Measurements from ENCODE around the gene NFKB1.

Gene NFKB1

DNA sequence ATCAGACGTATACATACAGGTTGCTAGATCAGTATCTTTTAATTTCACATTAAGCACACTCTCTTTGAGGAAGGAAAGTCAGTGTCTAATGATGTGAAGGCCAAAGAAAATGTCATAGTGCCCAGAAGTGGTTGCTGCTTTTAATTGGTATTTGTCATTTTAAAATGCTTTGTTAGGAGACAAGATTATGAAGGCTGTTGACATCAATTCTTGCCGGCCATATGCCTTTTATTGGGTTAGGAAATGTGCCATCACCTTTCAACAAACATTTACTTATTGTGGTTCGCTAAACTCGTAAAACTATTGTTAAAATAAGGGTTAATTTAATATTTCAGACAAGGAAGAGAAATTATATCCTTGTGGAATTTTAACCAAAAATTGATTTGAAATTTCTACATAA lies 32.2 kb downstream of the NFKB1 start:
- no peak for DNase-seq

DNA sequence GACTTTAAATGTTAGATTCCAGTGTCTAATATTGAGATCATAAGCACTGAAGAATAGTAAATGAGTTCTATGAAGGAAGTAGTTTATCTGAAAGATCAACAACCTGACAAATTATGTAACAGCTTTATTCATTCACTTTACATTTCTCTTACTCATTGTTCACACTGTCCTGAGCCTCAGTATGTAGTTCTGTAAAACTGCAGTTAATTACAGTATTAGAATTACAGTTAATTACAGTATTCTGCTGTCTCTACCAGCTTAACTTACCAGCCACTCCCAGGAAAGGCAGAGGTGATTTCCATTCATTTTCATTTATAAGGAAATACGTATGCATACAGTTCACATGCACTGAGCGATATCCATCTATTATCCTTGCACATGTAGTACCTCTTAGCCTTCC lies 32.7 kb downstream of the NFKB1 start:
- no peak for DNase-seq

DNA sequence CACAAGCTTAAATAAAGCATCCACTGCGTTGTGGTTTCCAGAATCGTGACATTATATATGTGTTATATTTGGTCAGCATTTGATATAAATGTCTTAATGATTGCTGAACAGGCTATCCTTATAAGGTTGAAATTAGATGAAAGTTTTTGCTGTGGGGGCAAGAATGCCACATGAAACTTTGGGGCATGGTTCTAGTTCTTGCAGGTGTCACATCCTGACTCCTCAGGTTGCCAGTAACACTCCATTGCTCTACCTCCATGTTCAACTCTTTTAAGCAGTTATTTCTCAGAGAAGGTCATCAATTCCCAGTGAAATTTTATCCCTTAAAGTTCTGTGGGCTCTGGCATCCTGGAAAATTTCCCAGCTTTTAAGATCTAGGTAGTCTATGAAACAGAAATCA lies 33.7 kb downstream of the NFKB1 start:
- no peak for DNase-seq

DNA sequence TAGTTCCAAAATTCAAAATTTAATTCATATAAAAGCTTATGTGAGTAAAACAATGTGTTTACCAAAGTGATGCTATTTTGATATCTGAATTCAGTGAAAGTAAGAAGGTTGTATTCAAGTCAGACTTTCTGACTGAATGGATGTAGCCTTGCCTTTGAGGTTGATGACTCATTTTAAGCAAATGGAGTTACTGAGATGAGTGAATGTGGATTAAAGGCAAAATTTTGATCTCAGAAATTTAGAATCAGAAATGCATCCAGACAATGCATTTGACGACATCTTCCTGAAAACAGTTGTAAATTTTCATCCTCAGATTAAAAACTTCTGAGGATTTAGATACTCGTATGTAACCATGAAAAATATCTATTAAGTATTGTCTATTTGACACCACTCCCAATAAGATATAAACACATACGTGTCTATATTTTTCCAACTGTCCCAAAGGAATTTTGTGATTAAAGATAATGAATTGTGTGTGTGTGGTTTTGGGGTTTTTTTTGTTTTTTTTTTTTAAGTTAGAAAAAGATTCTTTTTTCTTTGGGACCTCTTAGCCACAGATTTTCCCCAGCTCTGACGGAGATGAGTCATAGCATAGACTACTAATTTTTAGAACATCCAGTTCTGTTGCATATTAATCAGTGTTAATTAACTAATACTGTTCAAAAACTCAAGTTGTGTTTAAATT lies 34.4 kb downstream of the NFKB1 start:
- DNase-seq, result peak in 1 of 5 experiments; percentile 84

DNA sequence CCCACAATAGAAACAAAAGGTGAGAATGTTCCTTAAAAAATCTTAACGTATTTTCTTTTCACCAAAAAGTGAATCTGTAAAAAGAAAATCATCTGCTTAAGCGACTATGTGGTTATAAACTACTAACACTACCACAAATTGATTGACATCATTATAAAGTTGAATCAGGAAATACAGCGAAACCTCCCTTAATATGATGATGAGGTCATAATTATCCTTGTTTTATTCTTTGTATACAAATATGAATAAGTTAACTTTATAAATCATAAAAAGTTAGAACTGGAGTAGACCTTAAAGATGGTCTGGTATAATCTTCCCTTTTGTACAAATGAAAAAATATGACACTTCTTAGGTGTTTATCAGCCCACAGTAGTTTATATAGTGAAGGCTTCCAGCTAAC lies 35.6 kb downstream of the NFKB1 start:
- DNase-seq, result no peak

DNA sequence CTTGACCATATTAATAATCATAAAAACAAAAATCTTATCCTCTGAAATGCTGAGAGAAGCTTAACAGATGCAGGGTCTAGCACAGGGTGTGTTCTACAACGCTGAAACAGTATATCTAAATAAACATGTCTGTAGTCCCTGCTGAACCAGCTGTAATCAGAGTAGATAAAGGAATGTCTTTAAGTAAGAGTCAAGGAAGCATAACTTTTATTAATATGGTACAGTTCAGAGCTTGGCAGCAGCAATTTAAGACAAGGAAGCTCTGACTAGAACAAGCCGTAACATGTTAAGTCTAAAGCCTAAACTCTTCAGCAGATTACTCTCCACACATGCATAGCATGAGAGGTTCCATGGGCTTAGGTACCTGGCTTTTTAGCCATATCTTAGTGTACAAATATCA lies 36.1 kb downstream of the NFKB1 start:
- no peak for DNase-seq

DNA sequence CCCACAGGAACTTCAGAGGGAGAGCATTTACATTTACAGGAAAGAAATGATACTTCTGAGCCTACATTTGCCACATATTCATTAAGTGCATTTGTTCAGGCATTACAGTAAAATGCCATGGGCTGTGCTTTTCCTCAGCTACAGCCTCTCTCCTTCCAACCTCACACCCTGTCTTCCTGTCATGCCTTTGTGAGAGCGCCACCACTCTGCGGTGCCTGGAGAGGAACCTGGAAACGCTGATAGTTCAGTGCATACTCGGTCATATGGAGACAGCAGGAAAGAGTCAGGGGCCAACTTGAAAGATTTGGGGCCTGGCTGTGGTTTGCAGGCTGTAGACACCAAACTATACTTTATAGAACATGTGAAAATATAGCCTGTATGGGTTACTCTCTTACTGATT lies 40.5 kb downstream of the NFKB1 start:
- no peak for DNase-seq

DNA sequence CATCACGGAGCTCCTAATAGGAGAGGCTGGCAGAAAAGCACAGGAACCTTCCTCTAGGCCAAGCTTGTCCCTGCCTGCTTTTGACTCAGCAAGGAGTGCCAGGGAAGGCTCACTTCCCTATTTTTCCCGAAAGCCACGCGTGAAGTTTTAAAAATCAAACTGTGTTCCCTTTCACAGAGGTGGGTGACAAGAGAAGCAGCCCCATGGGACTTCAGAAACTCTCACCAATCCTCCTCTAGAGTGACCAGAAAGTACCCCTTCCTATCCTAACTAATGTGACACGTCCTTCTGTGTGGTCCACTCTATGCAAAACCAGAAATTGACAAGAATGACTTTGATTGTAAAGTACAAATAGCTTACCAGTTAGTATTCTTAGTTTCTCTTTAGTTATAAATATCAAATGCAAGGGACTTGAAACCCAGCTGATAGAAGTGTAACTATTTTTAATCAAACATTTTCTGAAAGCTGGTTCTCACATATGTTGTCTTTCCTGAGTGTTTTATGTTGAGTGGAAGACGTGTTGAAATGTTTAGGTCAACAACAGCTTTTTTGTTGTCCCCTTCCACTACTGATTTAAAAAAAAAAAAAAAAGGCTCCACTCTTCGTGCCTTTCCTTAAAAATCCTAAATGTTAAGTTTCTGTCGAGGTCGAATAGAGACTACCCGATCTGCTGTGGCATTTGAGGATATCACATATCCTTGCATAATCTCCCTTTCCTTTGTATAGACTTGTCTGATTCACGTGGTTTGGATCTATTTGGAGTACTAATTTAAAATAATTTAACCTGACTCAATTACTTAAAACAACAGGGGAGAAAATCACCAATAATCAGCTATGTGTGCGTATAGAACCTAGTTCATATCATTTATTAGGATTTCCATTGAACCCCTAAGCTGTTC lies 42.1 kb downstream of the NFKB1 start:
- DNase-seq, result no peak

DNA sequence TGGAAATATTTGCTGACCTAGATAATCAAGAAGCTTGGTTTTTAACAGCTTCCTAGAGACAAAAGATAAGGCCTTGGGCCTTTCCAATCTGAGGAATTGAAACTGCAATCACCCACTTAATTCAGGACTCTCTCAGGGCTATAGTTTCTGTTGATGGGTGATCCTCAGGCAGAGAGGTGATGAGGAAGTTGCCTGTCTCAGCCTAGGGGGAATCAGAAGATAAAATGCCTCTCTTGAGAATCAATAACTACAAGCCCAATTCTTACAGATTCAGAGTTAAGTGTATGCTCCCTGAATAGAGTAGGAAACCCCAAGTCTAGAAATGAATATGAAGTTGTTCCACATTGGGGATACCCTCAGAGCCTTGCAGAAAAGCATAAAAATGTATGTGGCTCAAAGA lies 45.5 kb downstream of the NFKB1 start:
- no peak for DNase-seq

DNA sequence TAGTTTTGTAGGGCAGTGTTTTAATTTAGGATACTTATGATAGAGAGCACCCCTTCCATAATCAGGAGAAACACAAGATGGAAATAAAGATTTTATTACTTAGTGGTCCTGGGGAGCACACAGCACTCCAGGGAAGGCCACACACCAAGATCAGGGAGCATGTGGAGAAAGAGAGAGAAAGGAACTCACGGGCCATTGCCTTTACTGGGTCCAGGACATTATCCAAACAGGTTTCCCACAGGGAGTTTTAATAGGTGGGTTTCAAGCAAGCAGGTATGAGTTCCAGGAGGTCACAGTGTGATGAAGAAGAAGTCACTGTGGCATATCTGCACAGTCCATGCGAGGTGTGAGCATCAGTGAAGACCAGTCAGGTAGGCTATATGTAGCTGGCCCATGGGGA lies 46.8 kb downstream of the NFKB1 start:
- DNase-seq, result no peak

DNA sequence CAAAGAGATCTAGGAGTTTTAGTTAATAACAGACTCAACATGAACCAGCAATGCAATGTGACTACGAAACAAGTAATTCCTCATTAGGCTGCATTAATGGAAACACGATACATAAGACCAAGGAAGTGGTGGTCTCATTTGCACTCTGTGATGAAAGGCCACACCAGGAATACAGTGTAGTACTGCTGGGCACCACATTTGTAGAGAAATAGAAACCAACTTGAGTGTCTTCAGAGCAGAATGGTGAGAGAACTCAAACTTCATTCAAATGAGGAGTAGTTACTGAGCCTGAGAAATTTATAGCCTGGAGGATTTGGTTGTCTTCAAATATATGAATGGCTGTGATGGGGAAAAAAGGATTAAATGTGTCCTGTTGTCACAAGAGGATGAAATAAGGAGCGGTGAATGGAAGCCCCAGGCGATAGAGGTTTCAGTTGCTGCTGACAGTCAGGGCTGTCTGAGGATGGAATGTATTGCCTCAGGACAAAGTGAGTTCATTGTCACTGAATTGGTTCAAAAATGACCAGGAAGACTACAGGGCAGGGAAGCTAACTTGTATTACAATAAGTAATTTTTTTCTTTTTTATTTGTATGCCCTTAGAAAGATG lies 50.9 kb downstream of the NFKB1 start:
- no peak for DNase-seq

DNA sequence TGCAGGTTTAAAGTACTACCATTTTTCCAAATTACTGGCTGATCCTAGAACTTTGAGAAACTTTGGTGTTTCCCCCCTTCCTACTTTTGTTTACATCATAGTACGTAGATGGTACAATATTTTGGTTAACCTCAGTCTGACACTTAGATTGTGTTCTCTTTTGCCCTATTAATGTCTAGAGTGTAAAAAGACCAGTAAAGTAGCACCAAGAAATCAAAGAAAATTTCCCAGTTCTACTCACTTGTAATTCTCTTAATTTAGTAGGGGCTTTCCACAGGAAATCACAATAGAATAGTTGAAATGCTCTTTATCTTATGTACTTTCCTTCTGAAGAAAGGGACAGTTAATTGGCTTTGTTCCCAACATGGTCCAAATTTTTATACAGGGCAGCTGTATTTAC lies 51.6 kb downstream of the NFKB1 start:
- DNase-seq, result peak in 1 of 5 experiments; percentile 69

DNA sequence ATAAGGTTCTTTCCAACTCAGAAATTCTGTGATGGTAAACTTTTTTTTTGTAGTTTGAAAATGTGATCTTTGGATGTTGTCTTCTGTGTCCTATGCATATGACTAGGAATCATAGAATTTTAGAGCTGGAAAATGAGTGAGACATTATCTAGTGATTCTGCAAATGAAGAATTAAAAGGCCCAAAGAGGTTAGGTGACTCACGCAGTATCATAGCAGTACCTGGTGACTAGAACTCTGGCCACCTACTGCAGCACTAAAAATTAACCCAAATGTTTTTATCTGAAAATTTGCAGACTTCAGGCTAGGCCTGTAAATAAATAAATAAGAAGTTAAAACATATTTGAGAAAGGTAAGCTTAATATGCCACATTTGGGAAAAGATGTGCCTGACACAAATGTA lies 52.8 kb downstream of the NFKB1 start:
- no peak for DNase-seq

DNA sequence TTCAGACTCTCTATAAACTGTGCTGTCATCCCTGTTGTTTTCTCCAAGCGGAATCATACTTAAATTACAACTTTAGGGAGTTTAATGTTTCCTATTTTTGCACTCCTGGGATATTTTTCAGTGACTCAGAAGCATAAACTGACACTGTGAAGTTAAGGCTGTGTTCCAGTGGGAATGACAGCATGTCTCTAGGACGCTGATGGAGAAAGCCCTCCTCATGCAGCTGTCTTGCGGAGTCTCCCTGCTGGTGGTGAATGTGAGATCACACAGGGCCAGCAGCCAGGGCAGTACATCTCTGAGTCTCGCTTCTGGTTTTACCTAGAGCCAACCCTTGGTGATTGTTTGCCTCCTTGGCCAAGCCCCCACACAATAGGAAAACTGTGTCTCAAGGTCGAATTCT lies 53.3 kb downstream of the NFKB1 start:
- DNase-seq, result no peak

DNA sequence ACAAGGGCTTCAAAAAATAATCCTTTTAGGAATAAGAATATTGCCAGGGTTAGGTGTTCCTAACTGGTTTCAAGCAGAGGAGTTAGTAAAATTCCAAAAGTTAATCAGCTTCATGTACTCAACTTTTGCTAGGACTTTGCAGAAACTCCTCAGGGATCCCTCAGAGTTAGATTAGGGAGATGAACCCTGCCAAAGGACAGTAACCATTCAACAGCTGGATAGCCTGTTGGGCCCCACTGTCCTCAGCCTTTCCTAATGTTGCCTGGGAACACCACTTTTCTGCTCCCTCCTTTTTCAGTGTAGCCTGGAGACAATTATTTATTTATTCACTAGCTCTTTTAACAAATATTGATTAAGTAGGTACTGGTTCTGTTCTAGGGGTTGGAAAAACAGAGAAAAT lies 53.8 kb downstream of the NFKB1 start:
- no peak for DNase-seq

DNA sequence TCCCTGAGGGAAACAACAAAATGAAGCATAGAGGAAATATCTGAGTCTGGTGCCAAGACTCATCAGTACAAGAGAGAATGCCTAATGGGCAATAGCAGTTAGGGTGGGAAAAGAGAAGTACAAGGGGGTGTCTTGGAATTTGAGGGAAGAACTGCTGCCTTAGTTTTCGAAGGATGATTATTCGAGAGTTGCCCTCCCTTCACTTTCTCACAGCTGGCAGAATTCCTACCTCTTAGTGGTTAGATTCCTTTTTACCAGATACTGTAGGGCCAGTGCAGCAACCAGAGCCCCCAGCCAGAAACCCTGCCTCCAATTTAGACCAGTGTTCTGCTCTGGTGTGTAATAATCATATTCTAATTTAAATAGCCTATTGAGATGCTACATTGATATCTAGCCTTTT lies 56.5 kb downstream of the NFKB1 start:
- DNase-seq, result no peak

DNA sequence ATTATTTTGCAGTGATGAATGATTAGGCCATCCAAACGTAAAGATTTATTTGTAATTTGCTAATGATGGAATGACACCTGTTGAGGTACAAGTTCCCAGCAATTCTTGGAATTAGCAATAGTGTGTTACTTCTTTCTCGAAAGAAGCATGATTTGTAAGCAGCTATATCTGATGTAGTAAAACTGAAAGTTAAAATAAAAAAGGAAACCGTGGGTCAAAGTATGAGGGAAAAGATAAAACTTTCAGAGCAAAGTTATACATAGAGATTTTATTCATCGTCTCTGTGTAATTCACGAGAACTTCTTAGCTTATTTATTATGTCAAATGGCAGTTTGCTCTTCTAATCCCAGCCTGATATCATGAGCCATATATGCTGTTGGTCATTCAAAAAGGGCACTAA lies 59.0 kb downstream of the NFKB1 start:
- DNase-seq, result peak in 1 of 5 experiments; percentile 42

DNA sequence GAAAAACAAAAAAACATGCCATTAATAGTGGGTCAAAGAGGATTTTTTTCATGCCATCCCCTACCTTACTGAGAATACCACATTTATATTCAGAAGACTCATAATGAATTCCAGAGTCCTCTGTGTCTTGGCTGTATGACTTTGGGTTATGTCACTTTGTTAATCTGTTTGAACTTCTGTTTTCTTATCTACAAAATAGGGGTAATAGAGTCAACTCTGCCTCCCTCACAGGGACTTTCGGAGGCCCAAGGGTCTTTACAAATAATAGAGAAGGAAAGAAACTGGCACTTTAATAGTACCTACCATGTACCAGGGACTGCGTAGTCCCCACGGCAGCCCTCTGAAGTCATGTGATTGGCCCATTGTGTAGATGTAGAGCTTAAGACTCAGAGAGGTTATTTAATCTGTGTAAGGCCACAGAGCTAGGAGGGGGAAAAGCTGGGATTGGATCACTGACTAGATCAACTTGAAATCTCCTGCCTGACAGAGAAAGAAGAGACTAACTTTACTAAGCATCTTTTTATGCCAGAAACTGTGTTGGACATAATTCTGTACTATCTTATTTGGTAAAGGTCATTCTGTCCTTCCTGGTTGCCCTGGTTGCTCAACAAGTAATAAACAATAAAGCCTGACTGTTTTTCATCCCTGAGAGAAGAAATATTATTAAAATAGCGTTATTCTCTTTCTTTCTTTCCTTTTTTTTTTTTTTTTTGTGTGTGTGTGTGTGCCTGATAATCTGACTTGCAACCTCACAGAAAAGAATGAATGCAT lies 59.6 kb downstream of the NFKB1 start:
- no peak for DNase-seq

DNA sequence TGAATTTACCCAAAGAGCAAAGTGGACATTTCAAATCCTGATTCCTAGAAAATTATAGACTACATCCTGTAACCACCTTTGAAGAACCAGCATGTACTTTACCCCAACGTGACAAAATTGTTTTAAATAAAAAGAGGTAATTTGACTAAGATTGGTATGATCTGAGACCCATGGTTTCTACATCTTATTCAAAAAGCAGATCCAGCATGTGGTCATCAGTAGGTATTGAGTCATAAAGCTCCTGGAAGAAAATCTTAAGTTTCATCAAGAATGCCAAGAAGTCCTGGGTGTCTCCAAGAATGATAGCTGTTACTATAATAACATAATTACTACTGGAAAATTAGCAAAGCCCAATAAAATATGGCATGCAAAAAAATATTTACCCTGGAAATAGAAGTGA lies 61.8 kb downstream of the NFKB1 start:
- DNase-seq, result no peak

DNA sequence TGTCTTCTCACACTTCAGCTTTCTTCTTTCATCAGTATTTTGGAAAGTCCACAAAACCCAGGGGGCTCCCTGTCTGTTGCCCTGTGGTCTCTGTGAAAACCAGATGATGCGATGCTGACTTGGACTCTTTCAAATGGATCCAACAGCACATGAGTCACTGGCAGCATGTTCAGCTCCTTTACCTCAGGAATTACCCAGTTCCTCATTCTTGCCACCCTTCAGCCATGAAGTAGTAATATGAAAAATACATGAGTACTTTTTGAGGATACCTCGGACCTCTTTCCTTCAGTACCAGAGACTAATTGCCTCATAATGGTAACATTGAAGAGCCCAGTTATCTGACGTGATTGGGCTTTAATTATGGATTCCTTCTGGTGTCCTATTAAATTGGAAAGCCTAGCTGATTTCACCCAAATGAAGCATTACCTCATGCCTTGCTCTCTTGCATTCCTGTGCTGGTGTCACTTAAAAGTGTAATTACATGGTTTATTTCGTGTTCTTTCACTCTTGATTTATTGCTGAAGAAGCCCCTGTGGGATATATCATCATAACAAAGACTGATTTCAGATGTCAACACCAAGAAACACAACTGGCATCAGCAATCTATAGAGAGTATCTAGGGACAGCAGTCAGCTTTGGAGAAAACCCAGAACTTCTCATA lies 63.4 kb downstream of the NFKB1 start:
- no peak for DNase-seq

DNA sequence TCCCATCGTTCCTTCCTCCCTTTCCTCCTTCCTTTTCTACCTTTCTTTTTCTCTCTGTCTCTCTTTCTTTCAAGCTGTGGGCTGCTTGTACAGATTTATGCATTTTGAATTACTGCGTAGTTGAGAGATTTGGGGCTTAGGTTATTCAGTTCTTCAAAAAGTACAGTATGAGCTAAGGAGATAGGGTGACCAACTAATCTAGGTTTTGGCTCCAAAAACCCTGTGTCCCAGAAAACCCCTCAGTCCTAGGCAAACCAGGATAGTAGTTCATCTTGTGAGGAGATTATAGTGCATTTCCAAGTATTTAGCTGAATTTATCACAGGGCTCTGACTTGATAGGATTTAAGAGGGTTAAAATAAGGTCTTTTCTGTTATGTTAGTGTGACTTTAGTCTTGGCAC lies 64.5 kb downstream of the NFKB1 start:
- DNase-seq, result no peak

DNA sequence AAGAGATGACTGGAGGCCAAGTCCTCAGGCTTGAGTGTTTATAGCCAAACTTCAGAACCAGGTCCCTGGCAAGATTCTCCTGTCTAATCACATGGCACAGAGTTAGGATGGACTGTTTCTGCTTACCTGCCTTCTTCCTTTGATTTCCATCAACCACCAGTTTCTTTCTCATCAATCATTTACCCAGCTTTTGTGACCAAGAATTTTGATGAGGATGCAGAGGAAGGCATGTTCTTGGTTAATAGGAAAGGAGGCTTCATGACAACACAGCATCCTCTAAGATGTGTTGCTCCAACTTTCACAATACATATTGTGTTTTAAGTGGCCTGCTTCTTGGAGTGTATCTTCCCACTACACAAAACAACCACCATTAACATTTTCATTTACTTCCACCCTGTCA lies 65.3 kb downstream of the NFKB1 start:
- no peak for DNase-seq

DNA sequence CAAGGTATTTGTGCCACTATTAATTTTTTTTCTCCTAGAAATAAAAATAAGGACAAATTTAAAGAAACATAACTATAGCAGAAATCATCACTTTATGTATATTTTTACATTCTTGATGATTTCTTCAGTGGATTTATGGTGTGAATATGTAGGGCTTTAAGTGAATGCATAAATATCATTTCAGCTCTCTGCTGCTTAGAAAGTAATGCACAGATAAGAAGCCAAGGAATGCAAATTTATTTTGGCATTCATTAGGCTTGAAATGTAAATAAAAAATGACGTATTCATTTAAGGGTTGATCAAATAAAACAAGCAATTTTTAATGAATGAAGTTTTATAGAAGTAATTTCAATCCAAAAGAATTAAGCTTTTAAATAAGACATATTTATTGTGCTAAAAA lies 66.3 kb downstream of the NFKB1 start:
- DNase-seq, result no peak

All from T-helper 2 cell (primary cell).